Skin epidermis (tissue), 12 donors: Measurements from ENCODE around the gene KASH5.
A peak's percentile ranks its signal among the peaks of the same experiment; 100 is the strongest.

ENCODE experiments used
- H3K27ac ChIP-seq, 21 experiments: fragments of 200-600 bp; sonication (generic) in 11 of 21; one replicate each; pipeline ENCODE4 v1.5.0; 2020; ENCODE audit warnings: mild to moderate bottlenecking in 3 of 21, inconsistent platforms in 2 of 21, moderate library complexity in 2 of 21
- H3K4me3 ChIP-seq, 7 experiments: fragments of 200-600 bp; sonication (generic) in 2 of 7; one replicate each; pipeline ENCODE4 v1.5.0; 2020; ENCODE audit warnings: inconsistent platforms in 2 of 7, mild to moderate bottlenecking in 2 of 7, moderate library complexity in 1 of 7

KASH5 gene

DNA sequence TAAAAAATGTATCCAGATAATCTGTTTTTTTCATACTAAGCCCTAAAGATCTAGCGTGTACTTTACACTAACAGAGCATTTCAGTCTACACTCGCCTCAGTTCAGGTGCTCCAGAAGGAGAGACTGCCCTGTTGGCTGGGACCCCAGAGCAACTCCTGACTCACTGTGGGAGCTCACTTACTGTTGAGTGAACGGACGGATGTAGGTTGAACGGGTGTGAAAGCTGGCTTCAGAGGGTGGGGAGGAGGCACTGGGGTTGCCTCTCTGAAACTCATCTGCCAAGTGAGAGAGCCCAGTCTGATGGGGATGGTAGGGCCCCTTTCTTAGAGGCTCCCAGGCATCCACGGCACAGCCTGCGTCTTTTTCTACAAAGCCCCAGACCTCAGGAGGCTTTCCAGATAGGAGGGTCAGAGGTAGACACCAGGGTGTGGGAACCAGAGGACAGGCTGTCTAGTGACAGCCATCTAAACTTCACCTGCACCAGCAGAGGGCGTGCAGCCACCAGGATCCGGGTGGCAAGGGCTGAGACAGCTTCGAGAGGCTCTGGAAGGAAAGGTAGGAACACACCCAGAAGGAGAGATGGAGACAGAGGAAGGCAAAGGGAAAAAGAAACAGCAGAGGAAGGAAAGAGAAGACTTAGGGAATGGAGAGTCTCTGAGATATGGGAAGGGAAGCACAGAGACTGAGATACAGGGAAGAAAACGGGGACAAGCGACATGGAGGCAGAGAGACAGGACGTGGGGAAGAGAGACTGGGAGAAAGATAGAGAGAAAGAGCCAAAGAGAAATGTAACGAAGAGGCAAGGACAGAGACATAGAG is 3.7 kb downstream of the KASH5 start:
- H3K4me3 ChIP-seq = no peak overlapping the region
- H3K27ac ChIP-seq = no peak overlapping the region

DNA sequence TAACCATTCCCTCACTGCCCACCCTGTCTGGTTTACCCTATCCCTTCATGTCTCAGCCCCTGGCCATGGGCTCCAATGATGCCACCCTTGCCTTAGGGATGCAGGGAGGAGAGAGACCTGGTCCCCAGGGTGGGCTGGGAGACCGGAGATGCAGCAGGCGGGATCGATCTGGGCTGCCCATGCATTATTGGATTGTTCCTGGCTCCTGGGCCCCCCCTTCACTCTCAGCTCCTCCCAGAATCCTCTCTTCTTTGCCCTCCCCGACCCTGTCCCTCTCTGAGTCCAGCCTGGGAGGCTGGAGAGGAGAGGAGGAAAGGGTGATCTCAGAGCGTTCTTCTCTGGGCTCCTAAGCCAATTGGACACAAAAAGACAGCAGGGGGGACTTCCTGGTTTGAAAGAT is 5.8 kb downstream of the KASH5 start:
- no peak overlapping the region for H3K4me3 ChIP-seq
- no peak overlapping the region for H3K27ac ChIP-seq

DNA sequence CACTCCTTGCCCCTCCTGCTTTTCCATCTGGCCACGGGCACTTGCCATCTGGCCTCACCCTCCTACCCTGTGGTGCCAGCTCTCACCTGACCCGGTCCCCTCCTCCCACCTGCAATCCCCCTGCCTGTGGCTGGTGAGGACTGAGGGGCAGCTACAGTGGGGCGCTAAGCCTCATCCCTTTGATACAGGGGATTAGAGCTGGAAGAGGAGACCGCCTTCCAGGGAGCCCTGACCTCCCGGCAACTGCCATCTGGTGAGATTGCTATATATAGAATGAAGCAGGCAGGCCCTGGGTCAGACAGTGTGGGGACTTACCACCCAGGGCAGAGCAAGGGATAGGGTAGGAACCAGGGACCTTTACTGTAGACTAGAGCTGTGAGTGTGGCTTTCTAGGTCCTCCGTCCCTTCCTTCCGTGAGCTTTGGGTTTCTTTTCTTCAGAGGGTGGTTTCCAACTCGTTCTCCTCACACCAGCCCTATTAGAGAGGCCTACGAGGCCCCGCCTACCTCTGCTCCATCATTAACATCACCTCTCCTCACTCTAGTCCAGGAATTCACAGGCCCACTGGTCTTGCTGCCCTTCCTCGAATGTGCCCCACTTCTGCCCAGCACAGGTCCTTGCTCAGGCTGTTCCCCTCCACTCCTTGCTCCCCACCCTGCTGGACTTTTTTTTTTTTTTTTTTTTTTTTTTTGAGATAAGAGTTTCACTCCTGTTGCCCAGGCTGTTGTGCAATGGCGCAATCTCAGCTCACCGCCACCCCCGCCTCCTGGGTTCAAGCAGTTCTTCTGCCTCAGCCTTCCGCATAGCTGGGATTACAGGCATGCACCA is 7.7 kb downstream of the KASH5 start:
- no peak overlapping the region for H3K27ac ChIP-seq
- H3K4me3 ChIP-seq = no peak overlapping the region

DNA sequence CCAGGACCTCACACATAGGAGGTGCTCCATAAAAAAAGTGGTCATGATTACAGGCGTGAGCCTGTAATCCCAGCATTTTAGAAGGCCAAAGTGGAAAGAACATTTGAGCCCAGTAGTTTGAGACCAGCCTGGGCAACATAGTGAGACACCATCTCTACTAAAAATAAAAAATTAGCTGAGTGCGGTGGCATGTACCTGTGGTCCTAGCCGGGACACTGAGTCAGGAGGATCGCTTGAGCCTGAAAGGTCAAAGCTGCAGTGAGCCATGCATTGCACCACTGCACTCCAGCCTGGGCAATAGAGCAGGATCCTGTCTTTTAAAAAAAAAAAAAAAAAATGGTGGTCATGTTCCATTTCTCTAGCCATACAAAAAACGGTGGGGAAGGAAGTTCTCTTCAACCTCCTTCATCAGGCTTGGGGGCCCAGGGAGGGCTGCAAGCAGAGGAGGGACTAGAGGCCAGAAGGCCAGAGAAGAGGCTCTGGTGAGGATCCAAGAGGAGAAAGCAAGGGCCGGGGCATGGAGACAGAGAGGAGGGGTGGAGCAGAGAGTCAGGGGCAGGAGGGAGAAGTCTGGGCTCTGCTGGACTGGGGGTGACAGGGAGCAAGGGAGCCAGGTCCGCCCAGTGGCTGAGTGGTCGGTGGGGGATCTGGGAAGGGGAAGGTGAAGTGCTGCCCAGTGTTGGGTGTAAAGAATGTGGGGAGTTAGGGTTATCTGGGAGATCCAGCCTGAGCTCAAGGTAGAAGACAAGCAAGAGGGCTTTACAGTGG is 8.9 kb downstream of the KASH5 start:
- Histone ChIP-seq H3K27ac (no peak overlapping the region), H3K4me3 (no peak overlapping the region)

DNA sequence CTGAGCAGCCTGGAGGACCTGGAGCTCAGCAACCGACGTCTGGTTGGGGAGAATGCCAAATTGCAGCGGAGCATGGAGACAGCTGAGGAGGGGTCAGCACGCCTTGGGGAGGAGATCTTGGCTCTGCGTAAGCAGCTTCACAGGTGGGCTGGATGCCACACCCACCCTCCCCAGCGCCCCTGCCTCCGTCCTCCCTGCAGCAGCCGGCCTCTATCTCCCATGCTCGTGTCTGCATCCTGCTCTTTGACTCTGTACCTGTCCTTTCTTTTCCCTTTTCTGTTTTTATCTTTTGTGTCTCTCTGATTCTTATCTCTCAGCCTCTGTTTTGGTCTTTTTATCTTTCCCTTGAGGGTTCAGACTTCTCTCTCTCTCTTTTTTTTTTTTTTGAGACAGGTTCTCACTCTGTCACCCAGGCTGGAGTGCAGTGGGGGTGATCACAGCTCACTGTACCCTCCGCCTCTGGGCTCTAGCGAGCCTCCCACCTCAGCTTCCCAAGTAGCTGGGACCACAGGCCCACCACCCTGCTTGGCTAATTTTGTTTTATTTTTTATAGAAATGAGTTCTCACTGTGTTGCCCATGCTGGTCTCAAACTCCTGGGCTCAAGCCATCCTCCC is 10.1 kb downstream of the KASH5 start:
- Histone ChIP-seq H3K4me3 (no peak overlapping the region), H3K27ac (no peak overlapping the region)

DNA sequence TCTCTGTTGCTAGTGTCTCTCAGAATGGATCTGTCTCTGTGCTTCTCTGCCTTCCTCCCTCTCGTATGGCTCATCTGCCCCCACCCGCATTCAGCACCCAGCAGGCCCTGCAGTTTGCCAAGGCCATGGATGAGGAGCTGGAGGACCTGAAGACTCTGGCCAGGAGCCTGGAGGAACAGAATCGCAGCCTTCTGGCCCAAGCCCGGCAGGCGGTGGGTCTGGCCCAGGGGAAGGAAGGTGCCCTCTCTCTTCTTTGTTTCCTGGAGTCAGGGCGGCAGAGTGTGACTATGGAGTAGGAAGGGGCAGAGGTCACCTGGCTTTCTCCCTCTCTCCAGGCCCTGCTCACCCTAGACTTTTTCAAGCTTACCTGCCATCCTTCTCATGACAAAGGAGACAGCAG is 10.9 kb downstream of the KASH5 start:
- no peak overlapping the region for H3K4me3 ChIP-seq
- H3K27ac ChIP-seq = no peak overlapping the region

DNA sequence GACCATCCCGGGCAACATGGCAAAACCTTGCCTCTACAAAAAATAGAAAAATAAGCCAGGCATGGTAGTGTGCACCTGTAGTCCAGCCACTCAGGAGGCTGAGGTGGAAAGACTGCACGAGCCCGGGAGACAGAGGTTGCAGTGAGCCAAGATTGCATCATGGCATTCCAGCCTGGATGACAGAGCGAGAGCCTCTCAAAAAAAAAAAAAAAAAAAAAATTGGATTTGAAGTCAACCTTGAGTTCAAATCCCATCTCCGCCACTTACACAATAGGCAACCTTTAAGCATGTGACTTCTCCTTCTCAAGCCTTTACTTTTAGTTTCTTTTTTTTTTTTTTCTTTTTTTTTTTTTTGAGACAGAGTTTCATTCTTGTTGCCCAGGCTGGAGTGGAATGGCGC is 12.0 kb downstream of the KASH5 start:
- H3K27ac ChIP-seq = no peak overlapping the region
- no peak overlapping the region for H3K4me3 ChIP-seq

DNA sequence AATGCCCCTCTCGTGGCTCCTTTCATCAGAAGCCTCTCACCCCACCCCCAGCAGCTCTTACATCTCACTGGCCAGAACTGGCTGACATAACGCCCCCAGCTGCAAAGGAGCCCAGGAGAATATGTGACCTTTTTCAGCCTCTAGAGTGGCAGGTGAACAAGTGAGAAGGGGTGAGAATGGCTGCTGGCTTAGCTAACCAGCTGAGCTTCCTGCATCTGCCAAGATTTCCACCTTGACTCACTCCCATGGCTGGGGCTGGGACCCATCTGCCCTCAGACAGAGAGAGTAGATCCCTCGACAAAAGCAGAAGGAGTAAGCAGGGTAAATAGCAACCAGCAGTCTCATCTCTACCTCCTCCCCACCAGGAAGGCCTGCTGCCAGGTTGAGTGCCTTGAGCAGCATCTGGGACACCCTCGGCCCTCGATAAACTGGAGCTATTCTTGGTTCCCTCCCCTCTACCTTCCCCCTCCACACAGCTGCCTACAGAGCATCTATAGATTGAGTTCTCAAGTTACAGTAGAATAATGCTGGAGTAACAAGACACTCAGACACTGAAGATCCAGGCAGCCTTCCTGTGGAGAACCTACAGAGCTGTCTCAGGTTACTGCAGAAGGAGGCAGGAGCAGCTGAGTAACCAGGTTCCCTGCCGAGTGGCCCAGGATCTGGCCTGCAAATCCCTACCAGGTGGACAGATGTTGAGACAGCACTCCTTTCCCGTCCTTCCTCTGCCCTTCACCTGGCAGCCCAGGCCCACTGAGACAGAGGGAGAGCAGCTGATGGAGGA is 15.5 kb downstream of the KASH5 start:
- no peak overlapping the region for H3K27ac ChIP-seq
- no peak overlapping the region for H3K4me3 ChIP-seq

DNA sequence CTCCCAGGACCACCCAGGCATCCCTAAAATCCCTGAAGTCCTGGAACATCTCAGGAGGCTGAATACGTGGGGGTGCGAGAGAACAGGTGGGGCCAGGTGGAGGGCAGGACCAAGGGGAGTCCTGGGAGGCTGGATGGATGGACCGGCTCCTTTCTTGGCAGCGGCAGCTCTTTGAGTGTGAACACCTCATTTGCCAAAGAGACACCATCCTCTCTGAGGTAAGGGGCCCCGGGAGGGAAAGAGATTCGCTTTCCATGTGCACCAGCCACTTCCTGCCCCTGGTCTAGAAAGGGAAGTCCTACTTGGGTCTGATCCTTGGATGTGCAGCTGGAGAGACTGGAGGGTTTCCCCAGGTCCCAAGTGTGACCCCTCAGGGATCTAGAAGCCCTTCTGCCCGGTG is 19.0 kb downstream of the KASH5 start:
- Histone ChIP-seq H3K4me3 (no peak overlapping the region), H3K27ac (no peak overlapping the region)

DNA sequence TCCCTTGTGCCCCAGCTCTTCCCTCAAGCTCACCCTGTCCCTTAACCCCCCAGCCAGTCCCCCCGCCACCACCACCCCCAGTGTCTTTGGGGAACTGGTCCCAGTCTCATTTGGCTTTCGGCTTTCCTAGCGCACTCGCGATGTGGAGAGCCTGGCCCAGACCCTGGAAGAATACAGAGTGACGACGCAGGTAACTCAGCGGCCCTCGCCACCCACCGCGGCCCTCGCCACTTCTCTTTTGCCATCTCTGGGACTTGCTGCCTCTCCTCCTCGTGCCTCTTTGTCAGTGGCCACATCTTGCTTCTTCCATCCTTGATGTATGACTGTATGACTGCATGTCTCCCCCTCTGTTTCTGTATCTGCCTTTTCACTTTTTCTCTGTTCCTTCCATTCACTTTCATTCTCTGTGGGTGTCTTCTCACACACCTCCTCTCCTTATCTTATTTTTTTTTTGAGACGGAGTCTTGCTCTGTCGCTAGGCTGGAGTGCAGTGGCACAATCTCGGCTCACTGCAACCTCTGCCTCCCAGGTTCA is 19.5 kb downstream of the KASH5 start:
- Histone ChIP-seq H3K4me3 (no peak overlapping the region), H3K27ac (no peak overlapping the region)

DNA sequence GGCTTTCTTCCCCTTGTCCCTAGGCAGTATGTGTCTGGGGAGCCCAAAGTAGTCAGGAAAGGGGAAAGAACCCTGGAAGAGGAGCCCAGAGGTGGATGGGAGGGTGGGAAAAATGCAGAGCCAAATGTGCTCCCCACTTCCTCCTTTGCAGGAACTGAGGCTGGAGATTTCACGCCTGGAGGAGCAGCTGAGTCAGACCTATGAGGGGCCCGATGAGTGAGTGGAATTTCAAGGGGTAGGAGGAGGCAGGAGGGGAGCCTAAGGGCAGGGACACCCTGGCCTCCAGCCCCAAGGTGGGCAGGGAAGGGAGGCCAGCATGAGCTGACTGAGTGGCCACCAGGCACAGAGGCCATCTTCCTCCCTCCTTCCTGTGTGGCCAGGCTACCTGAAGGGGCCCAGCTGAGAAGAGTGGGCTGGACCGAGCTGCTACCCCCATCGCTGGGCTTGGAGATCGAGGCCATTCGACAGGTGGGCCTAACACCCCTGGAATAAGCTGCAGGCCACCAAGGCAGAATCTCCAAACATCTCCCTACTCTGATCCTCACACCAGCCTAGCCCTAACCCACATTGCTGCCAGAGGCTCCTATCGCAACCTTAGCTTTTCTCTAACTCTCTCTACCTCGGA is 20.9 kb downstream of the KASH5 start:
- H3K4me3 ChIP-seq = no peak overlapping the region
- H3K27ac ChIP-seq = peak overlapping the region in 5 of 21 experiments; percentile 0 to 72 (median 43)

DNA sequence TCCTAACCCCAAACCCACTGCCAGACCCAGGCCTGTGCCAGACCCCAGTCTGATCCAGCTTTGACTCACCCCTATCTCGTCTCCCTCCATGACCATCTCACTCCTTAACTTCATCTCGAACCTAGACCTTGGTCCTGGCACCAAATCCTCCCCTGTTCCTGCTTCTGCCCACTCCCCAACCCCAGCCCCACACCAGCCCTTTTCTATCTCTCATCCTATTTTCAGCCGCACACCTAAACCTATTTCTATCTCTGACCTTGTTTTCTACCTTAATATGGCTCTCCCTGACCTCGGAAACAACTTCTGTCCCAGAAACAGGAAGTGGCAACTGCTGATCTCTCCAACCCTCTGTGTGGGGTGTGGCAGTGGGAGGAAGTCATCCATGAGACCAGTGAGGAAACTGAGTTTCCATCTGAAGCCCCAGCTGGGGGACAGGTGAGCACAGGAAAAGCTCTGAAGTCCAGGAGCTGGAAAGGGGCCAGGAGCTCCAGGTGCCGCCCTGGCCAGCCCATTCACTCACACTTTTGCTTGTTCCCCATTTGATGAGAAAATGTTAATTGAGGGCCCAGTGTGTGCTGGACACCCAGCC is 21.5 kb downstream of the KASH5 start:
- Histone ChIP-seq H3K27ac (peak overlapping the region in 5 of 21 experiments; percentile 0 to 72 (median 43)), H3K4me3 (no peak overlapping the region)

DNA sequence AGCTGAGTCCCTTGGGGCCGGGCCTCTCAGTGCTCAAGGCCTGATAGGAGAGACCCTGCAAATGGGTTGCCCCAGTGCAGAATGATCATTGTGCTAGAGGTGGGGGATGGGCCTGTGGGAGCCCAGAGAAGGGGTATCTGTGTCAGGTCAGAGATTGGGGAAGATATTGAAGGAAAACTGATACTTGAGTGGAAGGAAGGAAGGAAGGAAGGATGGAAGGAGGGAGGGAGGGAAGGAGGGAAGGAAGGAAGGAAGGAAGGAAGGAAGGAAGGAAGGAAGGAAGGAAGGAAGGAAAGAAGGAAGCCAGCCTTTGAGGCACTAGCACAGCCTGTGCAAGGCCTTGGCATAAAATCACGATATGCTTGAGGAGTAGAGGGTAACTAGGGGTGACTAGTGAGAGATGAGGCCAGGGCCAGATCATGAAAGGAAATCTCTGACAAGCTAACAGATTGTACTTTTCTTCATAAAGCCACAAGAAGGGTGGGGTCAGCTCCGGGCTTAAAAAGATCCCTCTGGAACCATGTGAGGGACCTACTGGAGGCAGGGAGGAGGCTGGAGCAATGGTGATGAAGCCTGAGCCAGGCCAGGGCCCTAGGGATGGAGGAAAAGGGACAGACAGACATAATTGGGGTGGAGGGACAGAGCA is 23.8 kb downstream of the KASH5 start:
- no peak overlapping the region for H3K4me3 ChIP-seq
- no peak overlapping the region for H3K27ac ChIP-seq

DNA sequence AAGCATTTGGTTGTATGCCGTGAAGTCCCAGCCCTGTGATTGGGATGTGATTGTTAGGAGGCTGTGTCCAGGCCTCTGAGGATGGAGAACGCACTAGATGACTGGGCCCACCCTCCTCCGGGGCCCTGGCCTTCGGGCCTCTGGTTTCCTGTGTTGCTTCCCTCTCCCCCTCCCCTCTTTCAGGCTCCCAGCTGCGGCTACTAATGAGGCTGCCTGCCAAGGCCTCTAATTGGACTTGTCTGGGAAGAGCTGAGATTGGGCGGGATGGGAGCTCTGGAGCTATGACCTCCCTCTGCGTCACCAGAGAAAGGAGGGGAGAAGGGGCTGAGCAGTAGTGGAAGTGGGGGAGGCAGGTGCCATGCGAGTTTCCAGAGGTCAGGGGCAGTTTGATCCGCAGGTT is 25.3 kb downstream of the KASH5 start:
- H3K4me3 ChIP-seq = no peak overlapping the region
- H3K27ac ChIP-seq = no peak overlapping the region

DNA sequence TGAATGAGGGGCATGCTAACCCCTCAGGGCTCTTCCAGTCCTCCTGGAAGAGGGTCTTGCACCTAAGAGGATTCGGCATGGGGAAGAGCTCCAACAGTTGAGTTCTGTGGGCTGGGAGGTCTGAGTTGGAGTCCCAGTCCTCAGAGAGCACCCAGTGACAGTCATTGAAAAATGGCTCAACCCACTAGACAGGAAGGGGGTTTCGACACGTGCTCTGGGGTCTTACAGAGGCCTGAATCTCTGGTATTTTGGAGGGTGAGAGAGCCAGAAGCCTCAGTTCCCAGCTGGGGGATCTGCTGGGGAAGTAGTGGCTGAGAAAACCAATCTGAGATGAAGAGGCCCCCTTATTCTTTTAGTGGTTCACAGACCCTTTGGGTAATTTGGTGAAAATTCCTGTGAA is 26.2 kb downstream of the KASH5 start:
- no peak overlapping the region for H3K4me3 ChIP-seq
- H3K27ac ChIP-seq = no peak overlapping the region

DNA sequence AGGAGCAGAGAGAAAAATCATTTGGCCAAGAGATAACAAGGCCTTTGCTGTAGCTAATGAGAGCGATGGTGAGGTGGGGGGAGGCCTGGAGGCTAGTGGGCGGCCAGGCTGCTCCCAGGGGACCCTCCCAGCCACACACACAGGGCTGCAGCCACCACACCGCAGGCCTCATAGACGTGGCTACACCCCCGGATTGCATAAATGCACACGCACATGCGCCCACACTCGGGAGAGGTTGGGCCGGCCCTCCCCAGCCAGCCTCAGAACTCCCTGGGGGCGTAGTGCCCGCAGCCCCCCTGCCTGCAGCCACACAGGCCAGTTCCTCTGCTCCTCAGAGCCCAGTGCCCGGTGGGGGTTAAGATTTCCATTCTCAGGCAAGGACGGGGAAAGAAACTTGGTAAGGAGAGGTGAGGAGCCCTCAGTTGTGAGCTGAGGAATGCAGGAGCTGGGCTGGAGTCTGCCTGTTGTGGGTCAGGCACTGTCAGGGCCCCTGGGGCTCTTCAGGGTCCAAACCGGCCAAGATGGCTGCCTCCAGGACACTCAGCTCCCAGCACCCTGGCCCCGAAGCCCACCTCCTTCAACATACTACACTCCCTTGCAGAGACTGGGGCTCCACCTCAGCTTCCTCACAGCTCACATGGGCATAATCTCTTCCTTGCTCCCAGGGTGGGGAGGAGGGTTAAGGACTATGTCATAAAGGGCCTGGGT is 27.2 kb downstream of the KASH5 start:
- H3K27ac ChIP-seq = no peak overlapping the region
- no peak overlapping the region for H3K4me3 ChIP-seq

DNA sequence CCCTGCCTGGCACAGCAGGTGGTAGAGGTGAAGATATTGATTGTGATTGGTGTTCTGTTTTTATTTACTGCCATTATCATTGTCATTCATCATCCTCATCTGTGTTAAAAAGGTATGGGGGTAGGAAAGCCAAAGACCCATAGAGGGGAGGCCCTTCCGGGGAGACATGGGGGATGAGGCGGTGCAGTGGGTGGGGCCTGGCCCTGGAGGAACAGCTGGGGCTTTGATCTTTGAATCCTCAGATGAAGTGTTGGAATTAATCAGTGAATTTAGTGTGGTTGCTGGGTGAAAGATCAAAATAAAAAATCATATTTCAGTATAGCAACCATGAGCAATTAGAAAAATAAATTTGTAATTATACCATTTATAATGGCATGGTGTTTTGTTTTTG is 27.8 kb downstream of the KASH5 start:
- Histone ChIP-seq H3K27ac (no peak overlapping the region), H3K4me3 (no peak overlapping the region)
